H7 (cell line): ENCODE measurements around the gene NVL. TPM values are rescaled to one million over a fixed set of nuclear protein-coding genes. Genes with fewer than 3 reads are reported as not detected.
A peak's percentile ranks its signal among the peaks of the same experiment; 100 is the strongest.

Experiments
- DNase-seq: peaks from one replicate; pipeline ENCODE4 v3.0.0; 2012
- H3K27me3 ChIP-seq: 2 replicates; pipeline ENCODE4 v1.6.0; 2011; ENCODE audit warnings: mild to moderate bottlenecking, low read length; ENCODE audit not compliant: control insufficient read depth, insufficient read depth
- H3K36me3 ChIP-seq: replicated peaks from 2 replicates; pipeline ENCODE4 v1.5.1; 2011; ENCODE audit warnings: low read length; ENCODE audit not compliant: control insufficient read depth, insufficient read depth
- H3K4me3 ChIP-seq: 2 replicates; pipeline ENCODE4 v1.5.1; 2011; ENCODE audit warnings: low read depth, mild to moderate bottlenecking, control low read depth, low read length, moderate library complexity; ENCODE audit not compliant: insufficient read depth
- total RNA-seq: library from RNA; depleted of rRNA; stranded (reverse); fragments of >200 nt; shearing (Covaris generic); gene quantifications from 2 replicates; pipeline ENCODE4 v1.2.3, GENCODE V29; 2014

Gene NVL
- total RNA-seq, 1 experiment from 2014 or later: 49.3 TPM

- H3K4me3 ChIP-seq: no peak overlapping the region
- H3K36me3 ChIP-seq: peaks cover 4% of the 10 kb centered on the region
- DNase-seq: no peak
- no peaks in the 10 kb centered on the region for H3K27me3 ChIP-seq
Observed at GRCh38 chr1:224276771-224277487, 53.0 kb downstream of the NVL start.

GRCh38 chr1:224274970-224275626 lies 54.9 kb downstream of the NVL start:
- Histone ChIP-seq H3K27me3 (no peaks in the 10 kb centered on the region), H3K36me3 (peaks cover 4% of the 10 kb centered on the region), H3K4me3 (no peak overlapping the region)
- no peak for DNase-seq

GRCh38 chr1:224273641-224274040 lies 56.3 kb downstream of the NVL start:
- no peak for DNase-seq
- no peaks in the 10 kb centered on the region for H3K27me3 ChIP-seq
- peaks cover 3% of the 10 kb centered on the region for H3K36me3 ChIP-seq
- H3K4me3 ChIP-seq: no peak overlapping the region

GRCh38 chr1:224271106-224271505 lies 58.9 kb downstream of the NVL start:
- Histone ChIP-seq H3K4me3 (no peak overlapping the region), H3K36me3 (peaks cover 3% of the 10 kb centered on the region), H3K27me3 (no peaks in the 10 kb centered on the region)
- DNase-seq: no peak

GRCh38 chr1:224267925-224268324 lies 62.0 kb downstream of the NVL start:
- no peaks in the 10 kb centered on the region; the same call in none of the 2 replicates for H3K36me3 ChIP-seq
- H3K27me3 ChIP-seq: no peaks in the 10 kb centered on the region
- no peak overlapping the region for H3K4me3 ChIP-seq
- DNase-seq: no peak

- H3K36me3 ChIP-seq: no peaks in the 10 kb centered on the region; the same call in none of the 2 replicates
- no peak overlapping the region for H3K4me3 ChIP-seq
- no peak for DNase-seq
Observed at GRCh38 chr1:224266915-224267856, 62.8 kb downstream of the NVL start.

GRCh38 chr1:224266105-224266914 lies 63.7 kb downstream of the NVL start:
- H3K27me3 ChIP-seq: no peaks in the 10 kb centered on the region
- no peak for DNase-seq
- H3K36me3 ChIP-seq: no peaks in the 10 kb centered on the region; the same call in none of the 2 replicates
- H3K4me3 ChIP-seq: no peak overlapping the region

More at GRCh38 chr1:224266915-224267856, 62.8 kb downstream of the NVL start:
- H3K27me3 ChIP-seq: no peaks in the 10 kb centered on the region

- Histone ChIP-seq H3K27me3 (no peaks in the 10 kb centered on the region), H3K36me3 (no peaks in the 10 kb centered on the region; the same call in none of the 2 replicates), H3K4me3 (no peak overlapping the region)
- DNase-seq: no peak
Observed at GRCh38 chr1:224264321-224264720, 65.7 kb downstream of the NVL start.

GRCh38 chr1:224262373-224263054 lies 67.5 kb downstream of the NVL start:
- no peaks in the 10 kb centered on the region for H3K27me3 ChIP-seq
- no peaks in the 10 kb centered on the region; the same call in none of the 2 replicates for H3K36me3 ChIP-seq
- H3K4me3 ChIP-seq: no peak overlapping the region
- no peak for DNase-seq

GRCh38 chr1:224259986-224260385 lies 70.0 kb downstream of the NVL start:
- Histone ChIP-seq H3K27me3 (no peaks in the 10 kb centered on the region), H3K36me3 (no peaks in the 10 kb centered on the region), H3K4me3 (no peak overlapping the region)
- no peak for DNase-seq

GRCh38 chr1:224258351-224258750 lies 71.6 kb downstream of the NVL start:
- DNase-seq: no peak
- Histone ChIP-seq H3K4me3 (no peak overlapping the region), H3K27me3 (no peaks in the 10 kb centered on the region), H3K36me3 (no peaks in the 10 kb centered on the region)

- DNase-seq: peak; percentile 21
- Histone ChIP-seq H3K27me3 (no peaks in the 10 kb centered on the region), H3K36me3 (no peaks in the 10 kb centered on the region), H3K4me3 (no peak overlapping the region)
Observed at GRCh38 chr1:224256640-224257039, 73.3 kb downstream of the NVL start.

- Histone ChIP-seq H3K36me3 (peaks cover 2% of the 10 kb centered on the region; the same call in 1 of the 2 replicates), H3K27me3 (no peaks in the 10 kb centered on the region)
- no peak for DNase-seq
Observed at GRCh38 chr1:224253721-224254120, 76.3 kb downstream of the NVL start.

More at GRCh38 chr1:224253721-224254120, 76.3 kb downstream of the NVL start:
- no peak overlapping the region for H3K4me3 ChIP-seq
